ENCODE measurements around the gene SCG2.

SCG2 gene

GRCh38 chr2:223601932-223602666, at the start of gene SCG2:
SCG2 (minus strand) TSS chr2:223602361; CDS start chr2:223599282, 3,079 bp downstream.
- DNase-seq: peak; percentile 79 to 87

- DNase-seq: no peak
Observed at GRCh38 chr2:223649554-223650533, 47.7 kb upstream of the SCG2 start.

GRCh38 chr2:223648755-223649154, 46.6 kb upstream of the SCG2 start:
- no peak for DNase-seq

- DNase-seq: no peak
Observed at GRCh38 chr2:223647258-223647952, 45.2 kb upstream of the SCG2 start.

GRCh38 chr2:223644136-223644535, 42.0 kb upstream of the SCG2 start:
- DNase-seq: no peak

- DNase-seq: no peak
Observed at GRCh38 chr2:223643309-223643708, 41.1 kb upstream of the SCG2 start.

- no peak for DNase-seq
Observed at GRCh38 chr2:223642506-223642905, 40.3 kb upstream of the SCG2 start.

GRCh38 chr2:223641082-223641481, 38.9 kb upstream of the SCG2 start:
- DNase-seq: peak; percentile 35 to 63

GRCh38 chr2:223635080-223635479, 32.9 kb upstream of the SCG2 start:
- no peak for DNase-seq

GRCh38 chr2:223634238-223634637, 32.1 kb upstream of the SCG2 start:
- no peak for DNase-seq

GRCh38 chr2:223633656-223634055, 31.5 kb upstream of the SCG2 start:
- peak; percentile 19 to 21 for DNase-seq

- DNase-seq: no peak
Observed at GRCh38 chr2:223632826-223633225, 30.7 kb upstream of the SCG2 start.

GRCh38 chr2:223626716-223627115, 24.6 kb upstream of the SCG2 start:
- DNase-seq: no peak

- DNase-seq: no peak
Observed at GRCh38 chr2:223625652-223626051, 23.5 kb upstream of the SCG2 start.

- DNase-seq: no peak
Observed at GRCh38 chr2:223621901-223622300, 19.7 kb upstream of the SCG2 start.

GRCh38 chr2:223619486-223620129, 17.4 kb upstream of the SCG2 start:
- no peak for DNase-seq

GRCh38 chr2:223618172-223619035, 16.2 kb upstream of the SCG2 start:
- DNase-seq: no peak

- no peak for DNase-seq
Observed at GRCh38 chr2:223614534-223614933, 12.4 kb upstream of the SCG2 start.

GRCh38 chr2:223613017-223613950, 11.1 kb upstream of the SCG2 start:
- DNase-seq: peak; percentile 89 to 94

- DNase-seq: no peak
Observed at GRCh38 chr2:223612501-223612900, 10.3 kb upstream of the SCG2 start.

- no peak for DNase-seq
Observed at GRCh38 chr2:223611061-223611460, 8.9 kb upstream of the SCG2 start.

All from SHP77 (cell line).